HepG2 (cell line): ENCODE data around the gene TOMM22. TPM values are rescaled to one million over a fixed set of nuclear protein-coding genes. Genes with fewer than 3 reads are reported as not detected.

Source experiments
- ATAC-seq: fragments of 200-7000 bp; cut with Tn5 transposase; 3 replicates; pipeline ENCODE4 v1.9.1; 2020; ENCODE audit warnings: mild to moderate bottlenecking, moderate library complexity
- BruUV-seq: library from RNA; stranded (reverse); fragments of 400-500 nt; replicated peaks from 2 replicates; lab custom pipeline; 2021; lab: Mats Ljungman, UMichigan
- CTCF ChIA-PET: fragments of 300-600 bp; formaldehyde crosslinking; extraction: SDS; loops from one replicate; lab custom pipeline; 2021; ENCODE audit warnings: low total read pairs, inconsistent platforms, low intra/inter-chr PET ratio; lab: Yijun Ruan, JAX
- POLR2A ChIA-PET: fragments of 350-600 bp; sonication (Branson Sonifier 250); formaldehyde crosslinking; loops from one replicate; lab custom pipeline; 2020; ENCODE audit warnings: antibody characterized with exemption, inconsistent platforms; lab: Yijun Ruan, JAX
- DNase-seq: peaks from one replicate; pipeline ENCODE4 v3.0.0-alpha.2; 2015; ENCODE audit warnings: low spot score
- FAIRE-seq: peaks from 3 replicates; lab custom pipeline; 2011; peaks lifted over from hg19 to GRCh38; lab: Jason Lieb, UNC
- H2AFZ ChIP-seq: one replicate; pipeline ENCODE4 v1.6.1; 2011; ENCODE audit warnings: low read length, inconsistent platforms
- H3K27ac ChIP-seq: fragments of 300-600 bp; 3 replicates; pipeline ENCODE4 v1.8.0; 2011; ENCODE audit warnings: mixed run types, mild to moderate bottlenecking, mixed read lengths, low read length, inconsistent platforms; ENCODE audit not compliant: insufficient read depth; ENCODE audit errors: extremely low read length
- H3K27me3 ChIP-seq, 2 experiments: fragments of 200-600 bp in 1 of 2; 2 replicates in 1 of 2; 3 replicates in 1 of 2; pipeline versions ENCODE4 v1.6.0 to v1.8.0; 2011; ENCODE audit warnings: low read length in 2 of 2, mild to moderate bottlenecking in 2 of 2, moderate library complexity in 2 of 2, inconsistent platforms in 1 of 2; ENCODE audit not compliant: insufficient read depth in 2 of 2, control insufficient read depth in 1 of 2
- H3K36me3 ChIP-seq, 2 experiments: fragments of 200-600 bp in 1 of 2; replicated peaks in 1 of 2; 2 replicates in 1 of 2; 3 replicates in 1 of 2; pipeline versions ENCODE4 v1.5.1 to v1.8.0; 2011; ENCODE audit warnings: low read length in 2 of 2, inconsistent platforms in 1 of 2; ENCODE audit not compliant: insufficient read depth in 2 of 2, control insufficient read depth in 1 of 2
- H3K4me1 ChIP-seq: 2 replicates; pipeline ENCODE4 v1.5.1; 2012; ENCODE audit warnings: low read length, inconsistent platforms; ENCODE audit not compliant: insufficient read depth
- H3K4me2 ChIP-seq: 2 replicates; pipeline ENCODE4 v1.6.0; 2011; ENCODE audit warnings: low read depth, low read length, inconsistent platforms
- H3K4me3 ChIP-seq, 3 experiments: fragments of 200-600 bp in 1 of 3; sonication (generic), shearing (Covaris generic) in 1 of 3; replicated peaks in 1 of 3; 2 replicates each; pipeline ENCODE4 v1.5.1; 2011 to 2016; ENCODE audit warnings: low read length in 3 of 3, inconsistent platforms in 2 of 3, low read depth in 2 of 3, mild to moderate bottlenecking in 2 of 3, control low read depth in 1 of 3, mixed read lengths in 1 of 3; ENCODE audit not compliant: insufficient read depth in 1 of 3
- H3K79me2 ChIP-seq: one replicate; pipeline ENCODE4 v1.6.1; 2011; ENCODE audit warnings: low read length, inconsistent platforms; ENCODE audit not compliant: insufficient read depth
- H3K9ac ChIP-seq: 2 replicates; pipeline ENCODE4 v1.6.0; 2011; ENCODE audit warnings: mild to moderate bottlenecking, low read depth, low read length, inconsistent platforms; ENCODE audit not compliant: insufficient read depth
- H3K9me3 ChIP-seq: 2 replicates; pipeline ENCODE4 v1.5.1; 2012; ENCODE audit warnings: mild to moderate bottlenecking, low read length
- H4K20me1 ChIP-seq: 2 replicates; pipeline ENCODE4 v1.6.0; 2011; ENCODE audit warnings: inconsistent platforms, mild to moderate bottlenecking, low read length, moderate library complexity; ENCODE audit not compliant: insufficient read depth
- DPF2 ChIP-seq: sonication (generic); formaldehyde crosslinking; IDR thresholded peaks from 2 replicates; pipeline ENCODE4 v1.4.0; 2020; ENCODE audit warnings: mild to moderate bottlenecking, low read depth, missing genetic modification reagents, borderline replicate concordance
- HDAC2 ChIP-seq: sonication (generic); formaldehyde crosslinking; IDR thresholded peaks from 2 replicates; pipeline ENCODE4 v1.4.0; 2020; ENCODE audit warnings: missing genetic modification reagents
- KIAA2018 ChIP-seq: sonication (generic); formaldehyde crosslinking; IDR thresholded peaks from 2 replicates; pipeline ENCODE4 v1.5.0; 2020; ENCODE audit warnings: mild to moderate bottlenecking, missing genetic modification reagents, borderline replicate concordance
- MAZ ChIP-seq, 2 experiments: sonication (generic) in 1 of 2; formaldehyde crosslinking in 1 of 2; IDR thresholded peaks; 2 replicates each; pipeline versions ENCODE4 v1.5.0 to v1.6.1; 2012 to 2020; ENCODE audit warnings: low read depth in 2 of 2, mild to moderate bottlenecking in 2 of 2, borderline replicate concordance in 1 of 2, improper control_type of control experiment in 1 of 2, low read length in 1 of 2, missing genetic modification reagents in 1 of 2, moderate library complexity in 1 of 2
- SP2 ChIP-seq: sonication (generic); formaldehyde crosslinking; IDR thresholded peaks from 2 replicates; pipeline ENCODE4 v1.5.1; 2020; ENCODE audit warnings: mild to moderate bottlenecking, missing genetic modification reagents
- ZNF230 ChIP-seq: sonication (generic); formaldehyde crosslinking; IDR thresholded peaks from 2 replicates; pipeline ENCODE4 v1.4.0; 2020; ENCODE audit warnings: mild to moderate bottlenecking, missing genetic modification reagents
- ZNF34 ChIP-seq: sonication (generic); formaldehyde crosslinking; IDR thresholded peaks from 2 replicates; pipeline ENCODE4 v1.4.0; 2020; ENCODE audit warnings: mild to moderate bottlenecking, missing genetic modification reagents, borderline replicate concordance
- ZNF44 ChIP-seq: sonication (generic); formaldehyde crosslinking; IDR thresholded peaks from 2 replicates; pipeline ENCODE4 v1.5.1; 2020; ENCODE audit warnings: mild to moderate bottlenecking, missing genetic modification reagents
- ZNF709 ChIP-seq: sonication (generic); formaldehyde crosslinking; IDR thresholded peaks from 2 replicates; pipeline ENCODE4 v1.5.0; 2020; ENCODE audit warnings: mild to moderate bottlenecking, missing genetic modification reagents
- ZNF775 ChIP-seq: sonication (generic); formaldehyde crosslinking; IDR thresholded peaks from 2 replicates; pipeline ENCODE4 v1.4.0; 2020; ENCODE audit warnings: missing genetic modification reagents, mild to moderate bottlenecking, moderate library complexity, borderline replicate concordance
- WGBS: methylation state at CpG from one replicate; pipeline ENCODE4 v1.1.6; 2017; ENCODE audit warnings: low lambda C conversion rate; 5-methylcytosine and 5-hydroxymethylcytosine counted together
- in situ Hi-C: cut with HindIII; loops from 2 replicates; pipeline ENCODE4 v1.10.0; 2017; ENCODE audit warnings: low pct_unique_long_range_greater_than_20kb; ENCODE audit not compliant: extremely low pct_ligation_motif_present
- intact Hi-C: fragments of 100-400 bp; cut with micrococcal nuclease; formaldehyde crosslinking; loops from one replicate; pipeline ENCODE4 v1.10.0; 2022; ENCODE audit not compliant: unreplicated experiment
- polyA plus RNA-seq, 8 experiments: library from polyadenylated mRNA; depleted of rRNA in 3 of 8; stranded (reverse) in 7 of 8; unstranded in 1 of 8; fragments of >200 nt; fragmentation: Illumina TruSeq in 4 of 8; extraction: Trizol in 4 of 8; gene quantifications; 2 replicates each; pipeline versions ENCODE4 v1.2.1 to v1.2.3, GENCODE V29; 2011 to 2016; ENCODE audit warnings: low read depth in 4 of 8, missing spikeins in 1 of 8, mixed read lengths in 1 of 8; ENCODE audit not compliant: insufficient read depth in 1 of 8
- total RNA-seq, 5 experiments: library from RNA; depleted of rRNA; stranded (reverse); fragments of >200 nt; fragmentation: Illumina TruSeq; extraction: Trizol; gene quantifications; 2 replicates each; pipeline ENCODE4 v1.2.3, GENCODE V29; 2016; ENCODE audit warnings: low read depth in 1 of 5

TOMM22 gene
- total and polyA plus RNA-seq, 2 of the 13 experiments (the other 11 are each of a cell fraction or from before 2014, with no cell fraction given), result 46.9 to 118 TPM

- no peaks in the 10 kb centered on the region for H4K20me1 ChIP-seq
- FAIRE-seq, result no peak
- CTCF ChIA-PET, result no interaction called here
- H3K36me3 ChIP-seq, result no peaks in the 10 kb centered on the region
- no peak for ATAC-seq
- H3K27ac ChIP-seq, result no peak overlapping the region
- H3K4me3 ChIP-seq, result no peak overlapping the region
- no peak for DNase-seq
- H3K9me3 ChIP-seq, result no peaks in the 10 kb centered on the region
- no peak overlapping the region for H3K9ac ChIP-seq
- POLR2A ChIA-PET, result no interaction called here
- H3K4me1 ChIP-seq, result peaks cover 5% of the 10 kb centered on the region; the same call in 1 of the 2 replicates
- H3K4me2 ChIP-seq, result no peak overlapping the region
- no TSS peak for BruUV-seq
- peaks cover 9% of the 10 kb centered on the region for H3K79me2 ChIP-seq
- in situ Hi-C loops (no loop called here), intact Hi-C loops (no loop called here)
- TF ChIP-seq SP2 (CRISPR knock-in tag) (no peak), ZNF44 (CRISPR knock-in tag) (no peak), HDAC2 (CRISPR knock-in tag) (no peak)
- H3K27me3 ChIP-seq, result no peaks in the 10 kb centered on the region; a peak in 1 of 5 replicates
- H2AFZ ChIP-seq, result no peak overlapping the region
These were observed 28.9 kb upstream of the TOMM22 start for GRCh38 chr22:38652859-38653258.

- Histone ChIP-seq H3K27me3 (no peaks in the 10 kb centered on the region; a peak in 1 of 5 replicates), H3K4me2 (no peak overlapping the region), H3K27ac (no peak overlapping the region), H4K20me1 (no peaks in the 10 kb centered on the region), H3K36me3 (no peaks in the 10 kb centered on the region), H2AFZ (no peak overlapping the region), H3K4me1 (peaks cover 5% of the 10 kb centered on the region; the same call in 1 of the 2 replicates), H3K4me3 (no peak overlapping the region), H3K9ac (no peak overlapping the region), H3K9me3 (no peaks in the 10 kb centered on the region), H3K79me2 (peaks cover 10% of the 10 kb centered on the region)
- no TSS peak for BruUV-seq
- FAIRE-seq (no peak), ATAC-seq (no peak), DNase-seq (no peak)
- intact Hi-C loops, result no loop called here
- 94% methylated on average over 8 of the region's 8 CpGs for WGBS
- in situ Hi-C loops, result no loop called here
- POLR2A ChIA-PET, result no interaction called here
- CTCF ChIA-PET, result no interaction called here
- TF ChIP-seq MAZ (IDR thresholded peaks at IDR 0.05; ENCODE audit: borderline replicate concordance, low read depth, low read length) (no peak), MAZ (CRISPR knock-in tag; IDR thresholded peaks at IDR 0.05; ENCODE audit: low read depth) (no peak), ZNF230 (CRISPR knock-in tag) (no peak), ZNF34 (CRISPR knock-in tag) (no peak), ZNF709 (CRISPR knock-in tag) (no peak), DPF2 (no peak), KIAA2018 (no peak), ZNF775 (CRISPR knock-in tag) (no peak)
These were observed 28.0 kb upstream of the TOMM22 start for GRCh38 chr22:38653741-38654140.
